DOHH2 (cell line): ENCODE data around the gene CADPS2.

Experiments
- H3F3A ChIP-seq: fragments of 200-600 bp; sonication (generic), shearing (Covaris generic); 2 replicates; pipeline ENCODE4 v1.6.0; 2016; ENCODE audit warnings: antibody characterized with exemption, mild to moderate bottlenecking; ENCODE audit not compliant: control insufficient read depth, insufficient read depth
- H3K27ac ChIP-seq: fragments of 200-600 bp; sonication (generic); 2 replicates; pipeline ENCODE4 v1.5.1; 2014; ENCODE audit warnings: low read depth, mild to moderate bottlenecking, low read length, moderate library complexity
- H3K27me3 ChIP-seq: fragments of 200-600 bp; sonication (generic); 2 replicates; pipeline ENCODE4 v1.6.1; 2014; ENCODE audit warnings: mild to moderate bottlenecking, low read length, mixed read lengths; ENCODE audit not compliant: control insufficient read depth
- H3K36me3 ChIP-seq: fragments of 200-600 bp; sonication (generic); 2 replicates; pipeline ENCODE4 v1.6.1; 2014; ENCODE audit warnings: mild to moderate bottlenecking, low read length, moderate library complexity, mixed read lengths; ENCODE audit not compliant: control insufficient read depth
- H3K4me1 ChIP-seq: fragments of 200-600 bp; sonication (generic); 2 replicates; pipeline ENCODE4 v1.6.1; 2014; ENCODE audit warnings: mild to moderate bottlenecking, low read length, mixed read lengths; ENCODE audit not compliant: control insufficient read depth
- H3K4me2 ChIP-seq: fragments of 200-600 bp; sonication (generic); 2 replicates; pipeline ENCODE4 v1.6.0; 2014; ENCODE audit warnings: mild to moderate bottlenecking, low read length, moderate library complexity
- H3K4me3 ChIP-seq: fragments of 200-600 bp; sonication (generic); 2 replicates; pipeline ENCODE4 v1.5.1; 2014; ENCODE audit warnings: mild to moderate bottlenecking, low read length, mixed read lengths
- H3K79me2 ChIP-seq: fragments of 200-600 bp; sonication (generic); 2 replicates; pipeline ENCODE4 v1.6.1; 2014; ENCODE audit warnings: mild to moderate bottlenecking, low read length, mixed read lengths; ENCODE audit not compliant: control insufficient read depth
- H3K9me2 ChIP-seq: fragments of 200-600 bp; sonication (generic); replicated peaks from 2 replicates; pipeline ENCODE4 v1.6.1; 2014; ENCODE audit warnings: mild to moderate bottlenecking, low read length, mixed read lengths; ENCODE audit not compliant: control insufficient read depth
- H3K9me3 ChIP-seq: fragments of 200-600 bp; sonication (generic); 2 replicates; pipeline ENCODE4 v1.6.1; 2014; ENCODE audit warnings: antibody characterized with exemption, low read length, mixed read lengths; ENCODE audit not compliant: control insufficient read depth, insufficient read depth
- H4K20me1 ChIP-seq: fragments of 200-600 bp; sonication (generic); 2 replicates; pipeline ENCODE4 v1.6.0; 2014; ENCODE audit warnings: low read depth, mild to moderate bottlenecking, antibody characterized with exemption, low read length, moderate library complexity; ENCODE audit not compliant: control insufficient read depth, insufficient read depth
- EZH2phosphoT487 ChIP-seq: fragments of 200-600 bp; sonication (generic); IDR thresholded peaks from 2 replicates; pipeline ENCODE4 v1.6.1; 2017; ENCODE audit warnings: borderline replicate concordance, mild to moderate bottlenecking, antibody characterized with exemption, low read length, moderate library complexity, mixed read lengths
- TF ChIP-seq, protein P1 (sequence below): fragments of 200-600 bp; sonication (generic); IDR thresholded peaks from one replicate; pipeline ENCODE4 v1.5.1; 2014; ENCODE audit warnings: antibody characterized with exemption, mild to moderate bottlenecking, low read depth, low read length; ENCODE audit not compliant: poor library complexity, severe bottlenecking

Gene CADPS2

GRCh38 chr7:122791959-122792545, 94.2 kb downstream of the CADPS2 start:
- H3K4me2 ChIP-seq = no peak overlapping the region
- H3K9me3 ChIP-seq = no peaks in the 10 kb centered on the region
- H3K27ac ChIP-seq = no peak overlapping the region
- H3K9me2 ChIP-seq = no peaks in the 10 kb centered on the region
- no peaks in the 10 kb centered on the region for H3K27me3 ChIP-seq
- no peaks in the 10 kb centered on the region for H3F3A ChIP-seq
- TF ChIP-seq, protein P1, sequence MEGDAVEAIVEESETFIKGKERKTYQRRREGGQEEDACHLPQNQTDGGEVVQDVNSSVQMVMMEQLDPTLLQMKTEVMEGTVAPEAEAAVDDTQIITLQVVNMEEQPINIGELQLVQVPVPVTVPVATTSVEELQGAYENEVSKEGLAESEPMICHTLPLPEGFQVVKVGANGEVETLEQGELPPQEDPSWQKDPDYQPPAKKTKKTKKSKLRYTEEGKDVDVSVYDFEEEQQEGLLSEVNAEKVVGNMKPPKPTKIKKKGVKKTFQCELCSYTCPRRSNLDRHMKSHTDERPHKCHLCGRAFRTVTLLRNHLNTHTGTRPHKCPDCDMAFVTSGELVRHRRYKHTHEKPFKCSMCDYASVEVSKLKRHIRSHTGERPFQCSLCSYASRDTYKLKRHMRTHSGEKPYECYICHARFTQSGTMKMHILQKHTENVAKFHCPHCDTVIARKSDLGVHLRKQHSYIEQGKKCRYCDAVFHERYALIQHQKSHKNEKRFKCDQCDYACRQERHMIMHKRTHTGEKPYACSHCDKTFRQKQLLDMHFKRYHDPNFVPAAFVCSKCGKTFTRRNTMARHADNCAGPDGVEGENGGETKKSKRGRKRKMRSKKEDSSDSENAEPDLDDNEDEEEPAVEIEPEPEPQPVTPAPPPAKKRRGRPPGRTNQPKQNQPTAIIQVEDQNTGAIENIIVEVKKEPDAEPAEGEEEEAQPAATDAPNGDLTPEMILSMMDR = no peak
- H3K79me2 ChIP-seq = no peaks in the 10 kb centered on the region
- no peaks in the 10 kb centered on the region for H4K20me1 ChIP-seq
- H3K4me1 ChIP-seq = no peaks in the 10 kb centered on the region
- H3K36me3 ChIP-seq = no peaks in the 10 kb centered on the region
- H3K4me3 ChIP-seq = no peak overlapping the region

GRCh38 chr7:122790591-122790990, 95.7 kb downstream of the CADPS2 start:
- TF ChIP-seq EZH2phosphoT487 = no peak
- TF ChIP-seq, protein P1 = no peak
- no peak overlapping the region for H3K27ac ChIP-seq
- no peaks in the 10 kb centered on the region for H3K4me1 ChIP-seq

DNA sequence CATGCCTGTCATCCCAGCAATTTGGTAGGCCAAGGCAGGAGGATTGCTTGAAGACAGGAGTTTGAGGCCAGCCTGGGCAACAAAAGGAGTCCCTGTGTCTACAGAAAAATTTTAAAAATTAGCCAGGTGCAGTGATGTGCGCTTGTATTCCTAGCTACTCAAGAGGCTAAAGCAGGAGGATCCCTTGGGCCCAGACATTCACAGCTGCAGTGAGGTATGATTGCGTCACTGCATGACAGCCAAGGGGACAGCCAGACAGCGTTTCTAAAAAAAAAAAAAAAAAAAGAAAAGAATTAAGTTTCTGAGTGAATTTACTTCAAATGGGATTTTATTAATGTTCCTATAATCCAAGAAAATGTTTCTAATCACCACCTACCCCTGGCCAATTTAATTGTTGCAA, 96.1 kb downstream of the CADPS2 start:
- Histone ChIP-seq H3K9me3 (no peaks in the 10 kb centered on the region), H3F3A (no peaks in the 10 kb centered on the region), H3K27me3 (no peaks in the 10 kb centered on the region), H3K4me1 (no peaks in the 10 kb centered on the region), H3K4me3 (no peak overlapping the region), H3K79me2 (no peaks in the 10 kb centered on the region), H3K27ac (no peak overlapping the region), H4K20me1 (no peaks in the 10 kb centered on the region), H3K4me2 (no peak overlapping the region), H3K9me2 (no peaks in the 10 kb centered on the region), H3K36me3 (no peaks in the 10 kb centered on the region)
- TF ChIP-seq EZH2phosphoT487 = no peak

More at GRCh38 chr7:122790591-122790990, 95.7 kb downstream of the CADPS2 start:
- Histone ChIP-seq H4K20me1 (no peaks in the 10 kb centered on the region), H3K27me3 (no peaks in the 10 kb centered on the region), H3K79me2 (no peaks in the 10 kb centered on the region), H3K9me3 (no peaks in the 10 kb centered on the region), H3K9me2 (no peaks in the 10 kb centered on the region), H3K4me2 (no peak overlapping the region), H3K4me3 (no peak overlapping the region), H3F3A (no peaks in the 10 kb centered on the region), H3K36me3 (no peaks in the 10 kb centered on the region)

GRCh38 chr7:122789156-122789555, 97.1 kb downstream of the CADPS2 start:
- Histone ChIP-seq H3K4me1 (no peaks in the 10 kb centered on the region), H3K4me3 (no peak overlapping the region), H4K20me1 (no peaks in the 10 kb centered on the region), H3K27ac (no peak overlapping the region), H3K9me3 (no peaks in the 10 kb centered on the region), H3K36me3 (no peaks in the 10 kb centered on the region), H3K79me2 (no peaks in the 10 kb centered on the region), H3K27me3 (no peaks in the 10 kb centered on the region), H3K4me2 (no peak overlapping the region), H3K9me2 (no peaks in the 10 kb centered on the region), H3F3A (no peaks in the 10 kb centered on the region)
- TF ChIP-seq, protein P1 = no peak
- no peak for TF ChIP-seq EZH2phosphoT487
